Endothelial cell of umbilical vein (primary cell): ENCODE measurements around the gene RRP1B.

Experiments
- EZH2 ChIP-seq: IDR thresholded peaks from 2 replicates; pipeline ENCODE4 v1.6.1; 2012; ENCODE audit warnings: borderline replicate concordance, low read depth, mild to moderate bottlenecking, moderate library complexity, low read length, inconsistent platforms; ENCODE audit not compliant: severe bottlenecking
- JUN ChIP-seq: IDR thresholded peaks from 2 replicates; pipeline ENCODE4 v1.6.1; 2011; ENCODE audit warnings: borderline replicate concordance, low read depth; ENCODE audit not compliant: insufficient read length, insufficient read depth
- POLR2A ChIP-seq: IDR thresholded peaks from 2 replicates; pipeline ENCODE4 v1.6.1; 2012; ENCODE audit warnings: low read depth, mild to moderate bottlenecking, control low read depth, low read length
- POLR2AphosphoS5 ChIP-seq: IDR thresholded peaks from 2 replicates; pipeline ENCODE4 v1.6.1; 2012; ENCODE audit warnings: low read depth, mild to moderate bottlenecking, control low read depth, low read length, moderate library complexity; ENCODE audit not compliant: insufficient read depth
- TF ChIP-seq, protein P1 (sequence below), 2 donors: IDR thresholded peaks; 1 replicate in 1 of 2; 2 replicates in 1 of 2; pipeline ENCODE4 v1.5.1; 2011; ENCODE audit warnings: low read length in 2 of 2, mild to moderate bottlenecking in 2 of 2, moderate library complexity in 2 of 2, control low read depth in 1 of 2, inconsistent platforms in 1 of 2, low read depth in 1 of 2; ENCODE audit not compliant: insufficient read depth in 1 of 2; ENCODE audit errors: extremely low read depth in 1 of 2
- TF ChIP-seq, protein P2 (sequence below): IDR thresholded peaks from 2 replicates; pipeline ENCODE4 v1.6.1; 2011; ENCODE audit not compliant: insufficient read depth, insufficient read length

DNA sequence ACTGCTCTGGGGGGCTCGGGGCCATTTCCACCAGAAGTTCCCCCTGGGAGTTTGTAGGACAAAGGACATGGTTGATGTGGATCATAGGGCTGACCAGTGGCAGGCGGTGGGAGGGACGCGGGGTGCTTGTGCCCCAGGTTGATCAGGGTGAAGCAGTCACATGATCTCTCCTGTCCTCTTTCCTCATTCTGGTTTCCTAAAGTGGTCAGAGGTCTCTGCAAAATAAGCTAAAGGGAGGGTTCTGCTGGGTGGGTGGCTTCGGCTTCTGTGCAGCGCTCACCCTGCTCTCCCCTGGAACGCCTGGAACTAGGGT lies 68.8 kb downstream of the RRP1B start:
- TF ChIP-seq, protein P1, sequence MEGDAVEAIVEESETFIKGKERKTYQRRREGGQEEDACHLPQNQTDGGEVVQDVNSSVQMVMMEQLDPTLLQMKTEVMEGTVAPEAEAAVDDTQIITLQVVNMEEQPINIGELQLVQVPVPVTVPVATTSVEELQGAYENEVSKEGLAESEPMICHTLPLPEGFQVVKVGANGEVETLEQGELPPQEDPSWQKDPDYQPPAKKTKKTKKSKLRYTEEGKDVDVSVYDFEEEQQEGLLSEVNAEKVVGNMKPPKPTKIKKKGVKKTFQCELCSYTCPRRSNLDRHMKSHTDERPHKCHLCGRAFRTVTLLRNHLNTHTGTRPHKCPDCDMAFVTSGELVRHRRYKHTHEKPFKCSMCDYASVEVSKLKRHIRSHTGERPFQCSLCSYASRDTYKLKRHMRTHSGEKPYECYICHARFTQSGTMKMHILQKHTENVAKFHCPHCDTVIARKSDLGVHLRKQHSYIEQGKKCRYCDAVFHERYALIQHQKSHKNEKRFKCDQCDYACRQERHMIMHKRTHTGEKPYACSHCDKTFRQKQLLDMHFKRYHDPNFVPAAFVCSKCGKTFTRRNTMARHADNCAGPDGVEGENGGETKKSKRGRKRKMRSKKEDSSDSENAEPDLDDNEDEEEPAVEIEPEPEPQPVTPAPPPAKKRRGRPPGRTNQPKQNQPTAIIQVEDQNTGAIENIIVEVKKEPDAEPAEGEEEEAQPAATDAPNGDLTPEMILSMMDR (IDR thresholded peaks at IDR 0.05; ENCODE audit: extremely low read depth in 1 of 2, insufficient read depth in 1 of 2, low read depth in 1 of 2, low read length in 2 of 2) = no peak
- no peak for TF ChIP-seq POLR2A
- no peak for TF ChIP-seq POLR2AphosphoS5
- no peak for TF ChIP-seq EZH2
- no peak for TF ChIP-seq JUN
- TF ChIP-seq, protein P2, sequence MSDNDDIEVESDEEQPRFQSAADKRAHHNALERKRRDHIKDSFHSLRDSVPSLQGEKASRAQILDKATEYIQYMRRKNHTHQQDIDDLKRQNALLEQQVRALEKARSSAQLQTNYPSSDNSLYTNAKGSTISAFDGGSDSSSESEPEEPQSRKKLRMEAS = no peak
